ENCODE results near the gene SMARCAD1.

SMARCAD1 gene, protein sequence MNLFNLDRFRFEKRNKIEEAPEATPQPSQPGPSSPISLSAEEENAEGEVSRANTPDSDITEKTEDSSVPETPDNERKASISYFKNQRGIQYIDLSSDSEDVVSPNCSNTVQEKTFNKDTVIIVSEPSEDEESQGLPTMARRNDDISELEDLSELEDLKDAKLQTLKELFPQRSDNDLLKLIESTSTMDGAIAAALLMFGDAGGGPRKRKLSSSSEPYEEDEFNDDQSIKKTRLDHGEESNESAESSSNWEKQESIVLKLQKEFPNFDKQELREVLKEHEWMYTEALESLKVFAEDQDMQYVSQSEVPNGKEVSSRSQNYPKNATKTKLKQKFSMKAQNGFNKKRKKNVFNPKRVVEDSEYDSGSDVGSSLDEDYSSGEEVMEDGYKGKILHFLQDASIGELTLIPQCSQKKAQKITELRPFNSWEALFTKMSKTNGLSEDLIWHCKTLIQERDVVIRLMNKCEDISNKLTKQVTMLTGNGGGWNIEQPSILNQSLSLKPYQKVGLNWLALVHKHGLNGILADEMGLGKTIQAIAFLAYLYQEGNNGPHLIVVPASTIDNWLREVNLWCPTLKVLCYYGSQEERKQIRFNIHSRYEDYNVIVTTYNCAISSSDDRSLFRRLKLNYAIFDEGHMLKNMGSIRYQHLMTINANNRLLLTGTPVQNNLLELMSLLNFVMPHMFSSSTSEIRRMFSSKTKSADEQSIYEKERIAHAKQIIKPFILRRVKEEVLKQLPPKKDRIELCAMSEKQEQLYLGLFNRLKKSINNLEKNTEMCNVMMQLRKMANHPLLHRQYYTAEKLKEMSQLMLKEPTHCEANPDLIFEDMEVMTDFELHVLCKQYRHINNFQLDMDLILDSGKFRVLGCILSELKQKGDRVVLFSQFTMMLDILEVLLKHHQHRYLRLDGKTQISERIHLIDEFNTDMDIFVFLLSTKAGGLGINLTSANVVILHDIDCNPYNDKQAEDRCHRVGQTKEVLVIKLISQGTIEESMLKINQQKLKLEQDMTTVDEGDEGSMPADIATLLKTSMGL

GRCh38 chr4:94207469-94208224, at the start of gene SMARCAD1:
Gene SMARCAD1, plus strand, starts transcription at chr4:94207865. Its CDS starts 530 bp downstream, at chr4:94208395.
- peak; percentile 90 for DNase-seq

- DNase-seq: no peak
Measured at GRCh38 chr4:94158883-94159282, 48.8 kb upstream of the SMARCAD1 start.

DNA sequence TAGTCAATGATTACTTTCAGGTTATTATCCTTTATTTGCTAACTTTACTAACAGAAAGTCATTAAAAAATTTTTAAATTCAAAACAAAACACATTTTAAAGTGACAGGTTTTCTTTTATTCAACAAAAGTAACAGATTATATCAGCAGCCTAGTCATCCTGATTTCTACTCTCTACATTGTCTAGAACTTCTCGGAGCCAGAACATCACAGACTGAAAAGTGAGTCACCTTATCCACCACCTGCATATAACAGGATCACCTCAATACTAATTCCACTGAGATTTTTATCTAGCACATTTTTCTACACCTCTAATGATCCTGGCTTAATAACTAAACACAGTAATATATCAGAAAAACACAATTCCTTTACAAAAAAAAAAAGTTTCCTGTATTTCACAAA, 47.9 kb upstream of the SMARCAD1 start:
- DNase-seq: no peak

GRCh38 chr4:94160774-94161173, 46.9 kb upstream of the SMARCAD1 start:
- DNase-seq: no peak

- no peak for DNase-seq
Measured at GRCh38 chr4:94165256-94165655, 42.4 kb upstream of the SMARCAD1 start.

- DNase-seq: no peak
Measured at GRCh38 chr4:94168321-94168720, 39.3 kb upstream of the SMARCAD1 start.

DNA sequence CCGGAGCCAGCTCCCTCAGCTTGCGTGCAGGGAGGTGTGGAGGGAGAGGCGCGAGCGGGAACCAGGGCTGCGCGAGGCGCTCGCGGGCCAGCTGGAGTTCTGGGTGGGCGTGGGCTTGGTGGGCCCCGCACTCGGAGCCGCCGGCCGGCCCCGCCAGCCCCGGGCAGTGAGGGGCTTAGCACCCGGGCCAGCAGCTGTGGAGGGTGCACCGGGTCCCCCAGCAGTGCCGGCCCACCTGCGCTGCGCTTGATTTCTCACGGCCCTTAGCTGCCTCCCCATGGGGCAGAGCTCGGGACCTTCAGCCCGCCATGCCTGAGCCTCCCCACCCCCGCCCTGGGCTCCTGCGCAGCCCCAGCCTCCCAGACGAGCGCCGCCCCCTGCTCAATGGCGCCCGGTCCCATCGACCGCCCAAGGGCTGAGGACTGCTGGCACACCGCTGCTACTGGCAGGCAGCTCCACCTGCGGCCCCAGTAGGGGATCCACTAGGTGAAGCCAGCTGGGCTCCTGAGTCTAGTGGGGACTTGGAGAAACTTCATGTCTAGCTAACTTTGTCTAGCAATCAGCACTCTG, 37.8 kb upstream of the SMARCAD1 start:
- no peak for DNase-seq

- no peak for DNase-seq
Measured at GRCh38 chr4:94171616-94172015, 36.0 kb upstream of the SMARCAD1 start.

DNA sequence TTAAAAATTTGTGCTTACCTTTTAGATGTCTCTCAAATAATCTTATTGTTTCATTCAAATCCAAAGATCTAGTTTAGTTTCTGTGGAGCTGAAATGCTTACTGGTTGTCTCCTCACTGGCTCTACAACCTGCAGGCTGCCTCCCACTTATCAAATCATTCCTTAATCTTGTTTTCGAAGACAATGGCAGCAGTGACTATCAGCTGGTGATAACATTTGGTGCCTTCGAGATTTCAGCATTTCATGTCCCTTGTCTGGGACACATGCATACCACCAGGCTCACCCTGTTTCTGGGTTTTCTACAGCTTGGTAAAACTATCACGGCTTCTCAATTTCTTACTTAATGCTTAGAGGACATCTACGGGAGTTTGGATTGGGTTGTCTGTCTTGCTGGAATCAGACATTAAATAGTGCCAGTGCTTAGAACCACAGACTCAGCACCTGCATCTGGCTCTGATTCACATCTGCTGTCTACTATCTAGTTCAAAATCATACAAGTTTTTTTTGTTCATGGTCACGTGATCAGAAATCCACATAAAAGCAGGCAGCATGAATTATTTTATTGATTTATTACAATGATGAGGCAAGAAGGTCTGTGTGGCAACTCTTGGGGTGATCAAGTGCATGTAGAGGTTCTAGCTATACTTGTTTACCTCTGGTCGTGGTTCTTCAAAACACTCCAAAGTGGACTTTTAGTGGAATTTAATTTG, 32.0 kb upstream of the SMARCAD1 start:
- no peak for DNase-seq

- no peak for DNase-seq
Measured at GRCh38 chr4:94177822-94178221, 29.8 kb upstream of the SMARCAD1 start.

DNA sequence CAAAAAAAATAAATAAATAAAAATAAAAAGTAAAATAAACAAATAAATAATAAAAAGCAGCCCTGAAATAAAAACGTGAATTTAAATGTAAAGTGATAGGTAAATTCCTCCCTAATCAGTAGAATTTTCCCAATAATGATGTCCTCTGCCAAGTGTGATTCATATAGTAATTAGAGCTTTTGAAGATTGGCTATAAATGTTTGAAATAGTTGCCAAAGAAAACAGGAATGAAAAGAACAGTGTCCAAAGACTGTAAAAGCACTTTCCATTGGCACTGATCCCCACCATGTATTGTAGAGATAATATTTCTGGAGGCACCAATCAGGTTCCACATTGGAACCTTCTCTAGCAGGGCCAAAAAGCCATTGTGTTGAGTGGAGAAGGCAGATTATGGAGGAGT, 25.9 kb upstream of the SMARCAD1 start:
- no peak for DNase-seq

DNA sequence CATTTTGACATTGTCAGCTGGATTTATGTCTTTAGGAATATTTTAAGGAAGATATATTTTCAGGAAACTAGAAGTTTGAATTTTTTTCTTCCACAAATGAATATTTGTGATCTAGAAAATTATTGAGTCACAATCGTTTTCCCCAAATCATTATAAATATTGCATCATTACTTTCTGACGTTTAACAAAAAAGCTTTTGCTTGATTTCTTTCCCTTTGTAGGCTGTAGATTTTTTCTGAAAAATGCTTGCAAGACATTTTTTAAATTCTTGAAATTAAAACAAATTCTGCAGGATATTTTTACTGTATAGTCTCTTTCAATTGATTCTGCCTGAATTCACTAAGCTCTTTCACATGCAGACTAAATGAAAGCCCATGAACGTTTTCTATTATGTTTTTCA, 4.9 kb upstream of the SMARCAD1 start:
- no peak for DNase-seq

DNA sequence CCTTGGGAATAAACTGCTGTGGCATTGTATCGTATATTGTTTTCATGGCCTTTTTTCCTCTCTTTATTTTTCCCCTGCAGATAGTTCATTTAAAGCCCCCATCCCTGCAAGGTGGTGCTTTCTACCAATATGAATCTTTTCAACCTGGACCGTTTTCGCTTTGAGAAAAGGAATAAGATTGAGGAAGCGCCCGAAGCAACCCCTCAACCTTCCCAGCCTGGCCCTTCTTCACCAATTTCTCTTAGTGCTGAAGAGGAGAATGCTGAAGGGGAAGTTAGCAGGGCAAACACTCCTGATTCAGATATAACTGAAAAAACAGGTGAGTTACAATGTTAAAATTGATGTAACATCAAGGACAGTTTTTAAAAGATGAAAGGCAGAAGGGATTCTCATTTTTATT, 601 bp downstream of the SMARCAD1 start:
- DNase-seq: no peak

- DNase-seq: no peak
Measured at GRCh38 chr4:94208918-94209317, 1.3 kb downstream of the SMARCAD1 start.

- no peak for DNase-seq
Measured at GRCh38 chr4:94211861-94212260, 4.2 kb downstream of the SMARCAD1 start.

GRCh38 chr4:94214703-94215319, 7.1 kb downstream of the SMARCAD1 start:
- DNase-seq: no peak

GRCh38 chr4:94216394-94216793, 8.7 kb downstream of the SMARCAD1 start:
- no peak for DNase-seq

DNA sequence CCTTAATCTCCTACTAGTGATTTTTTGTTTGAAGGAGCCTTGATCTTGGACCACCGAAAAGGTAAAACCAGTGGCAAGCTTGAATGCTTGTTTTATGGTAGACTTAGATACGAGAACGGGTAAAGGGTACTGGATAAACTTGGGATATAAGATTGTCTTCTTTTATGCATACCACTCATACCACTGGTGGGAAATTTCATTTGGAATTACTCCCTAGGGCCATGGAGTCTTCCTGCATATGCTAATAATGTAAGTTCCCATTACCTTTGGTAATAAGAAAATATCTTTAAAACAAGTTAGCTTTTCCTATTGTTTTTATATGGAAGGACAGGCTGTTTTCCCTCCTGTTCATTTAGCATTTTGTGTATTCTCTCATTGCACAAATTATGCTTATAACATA, 11.7 kb downstream of the SMARCAD1 start:
- no peak for DNase-seq

- no peak for DNase-seq
Measured at GRCh38 chr4:94221916-94222315, 14.3 kb downstream of the SMARCAD1 start.

DNA sequence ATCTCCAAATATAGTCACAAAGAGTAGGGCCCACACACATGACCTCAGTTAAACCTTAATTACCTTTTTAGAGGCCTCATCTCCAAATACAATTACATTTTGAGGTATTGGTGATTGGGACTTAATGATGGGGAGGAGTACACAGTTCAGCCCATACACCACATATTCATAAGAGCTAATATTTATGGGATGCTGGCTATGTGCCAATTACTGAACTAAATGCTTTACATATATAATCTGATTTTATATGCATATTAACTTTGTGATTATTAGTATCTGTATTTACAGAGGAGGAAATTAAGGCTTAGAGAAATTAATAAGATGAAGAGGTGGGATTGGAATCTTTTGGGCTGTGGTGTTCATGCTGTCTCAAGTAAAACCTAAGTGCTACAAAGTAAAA, 17.8 kb downstream of the SMARCAD1 start:
- DNase-seq: no peak

DNA sequence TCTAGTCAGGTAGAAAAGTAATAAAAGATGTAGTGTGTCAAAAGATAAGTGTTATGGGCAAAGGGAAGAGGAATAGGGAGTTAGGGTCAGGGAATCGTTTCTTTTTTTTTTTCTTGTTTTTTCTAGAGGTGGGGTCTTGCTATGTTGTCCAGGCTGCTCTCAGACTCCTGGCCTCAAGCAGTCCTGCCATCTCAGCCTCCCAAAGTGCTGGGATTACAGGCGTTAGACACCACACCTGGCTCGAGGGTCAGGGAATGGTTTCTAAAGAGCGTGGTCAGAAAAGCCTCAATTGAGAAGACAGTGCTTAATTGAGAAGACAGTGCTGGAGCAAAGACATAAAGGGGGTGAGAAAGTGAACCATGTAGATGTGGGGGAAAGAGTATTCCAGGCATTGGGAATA, 19.1 kb downstream of the SMARCAD1 start:
- DNase-seq: no peak

Measured in DMS153 (cell line).